Lung (tissue), 12 donors: ENCODE measurements around the gene MEF2A. TPM values are rescaled to one million over a fixed set of nuclear protein-coding genes. Genes with fewer than 3 reads are reported as not detected.

Experiments
- ATAC-seq: fragments of 200-7000 bp; cut with Tn5 transposase; one replicate; pipeline ENCODE4 v1.9.1; 2020; ENCODE audit warnings: moderate number of reproducible peaks; ENCODE audit not compliant: insufficient read depth, low FRiP score
- DNase-seq, 3 donors: peaks; one replicate each; pipeline ENCODE4 v3.0.0-alpha.2; 2013 to 2017
- H3K27ac ChIP-seq, 2 donors: one replicate each; pipeline ENCODE4 v1.5.1; 2013; ENCODE audit warnings: mild to moderate bottlenecking in 2 of 2, moderate library complexity in 2 of 2, control low read depth in 1 of 2, inconsistent platforms in 1 of 2, low read depth in 1 of 2, low read length in 1 of 2
- H3K27me3 ChIP-seq, 3 donors: one replicate each; pipeline ENCODE4 v1.5.1; 2013; ENCODE audit warnings: low read length in 2 of 3; ENCODE audit not compliant: control insufficient read depth in 3 of 3, insufficient read depth in 3 of 3
- H3K36me3 ChIP-seq, 4 donors: one replicate each; pipeline ENCODE4 v1.5.1; 2013; ENCODE audit warnings: low read length in 4 of 4, mild to moderate bottlenecking in 1 of 4, moderate library complexity in 1 of 4; ENCODE audit not compliant: control insufficient read depth in 4 of 4, insufficient read depth in 4 of 4
- H3K4me1 ChIP-seq, 5 donors: one replicate each; pipeline ENCODE4 v1.5.1; 2013; ENCODE audit warnings: low read length in 5 of 5, mild to moderate bottlenecking in 2 of 5, moderate library complexity in 1 of 5; ENCODE audit not compliant: control insufficient read depth in 5 of 5, insufficient read depth in 5 of 5
- H3K4me3 ChIP-seq: one replicate; pipeline ENCODE4 v1.5.1; 2013; ENCODE audit warnings: mild to moderate bottlenecking, control low read depth, moderate library complexity
- H3K9ac ChIP-seq, 2 donors: one replicate each; pipeline ENCODE4 v1.5.1; 2013; ENCODE audit warnings: low read length in 2 of 2, control low read depth in 1 of 2; ENCODE audit not compliant: insufficient read depth in 1 of 2
- H3K9me3 ChIP-seq, 4 donors: one replicate each; pipeline ENCODE4 v1.5.1; 2013; ENCODE audit warnings: low read length in 3 of 4, mild to moderate bottlenecking in 1 of 4, moderate library complexity in 1 of 4; ENCODE audit not compliant: control insufficient read depth in 4 of 4, insufficient read depth in 3 of 4
- CTCF ChIP-seq: IDR thresholded peaks from 2 replicates; pipeline ENCODE4 v1.5.1; 2012; ENCODE audit warnings: mild to moderate bottlenecking; ENCODE audit errors: control extremely low read depth, extremely low read depth
- WGBS, 2 donors: extraction: QIAGEN DNeasy Blood & Tissue Kit; methylation state at CpG; one replicate each; pipeline ENCODE4 v1.1.7; 2013; 5-methylcytosine and 5-hydroxymethylcytosine counted together
- polyA plus RNA-seq, 2 donors: library from polyadenylated mRNA; stranded (reverse); fragments of 200-250 nt; gene quantifications; one replicate each; pipeline ENCODE4 v1.2.1, GENCODE V29; 2013
- total RNA-seq, 2 donors: library from RNA; depleted of rRNA in 1 of 2; stranded (reverse); fragments of >200 nt in 1 of 2; gene quantifications; one replicate each; pipeline ENCODE4 v1.2.1, GENCODE V29; 2014 to 2021
- donor health status: control.
- donor health status: control.
- donor health status: Bipolar disorder and iron deficiency.
- donor health status: healthy.
- donor health status: DM: yes; HTN: yes; CAD: no.

Gene MEF2A
- total and polyA plus RNA-seq, 4 donors: 26.0 to 140 (median 48.1) TPM

DNA sequence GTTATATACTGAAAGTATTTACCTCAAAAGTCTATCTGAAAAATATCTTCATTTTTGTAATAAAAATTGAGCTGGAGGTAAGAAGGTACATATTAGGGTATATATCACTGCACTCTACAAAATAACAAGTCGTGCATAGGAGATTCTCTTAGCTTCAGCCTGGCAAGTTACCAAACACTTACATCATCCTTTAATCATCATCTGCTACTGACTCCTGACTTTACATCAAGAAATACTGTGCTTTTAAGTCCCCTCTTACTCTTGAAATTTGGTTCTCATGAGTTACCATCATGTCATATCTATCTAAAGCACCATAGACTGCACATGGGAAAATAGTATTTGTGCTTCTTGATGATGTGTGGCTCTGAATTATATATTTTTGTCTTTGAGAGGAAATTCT lies 116.7 kb downstream of the MEF2A start:
- H3K9me3 ChIP-seq: peaks cover 0 to 5% (median 2%) of the 10 kb centered on the region in 4 donors
- peaks cover 0 to 4% (median 0%) of the 10 kb centered on the region in 5 donors for H3K4me1 ChIP-seq
- H3K27ac ChIP-seq: no peak overlapping the region
- WGBS, 2 donors: 63 to 73% methylated on average over 1 of the region's 1 CpG
- no peak overlapping the region for H3K9ac ChIP-seq
- no peak overlapping the region for H3K4me3 ChIP-seq
- no peak for TF ChIP-seq CTCF
- H3K36me3 ChIP-seq: peaks cover 2 to 32% (median 17%) of the 10 kb centered on the region in 4 donors
- no peak for ATAC-seq
- DNase-seq: peak in 2 of 3 donors; percentile 49 to 77
- no peaks in the 10 kb centered on the region for H3K27me3 ChIP-seq

- peaks cover 0 to 4% (median 0%) of the 10 kb centered on the region in 5 donors for H3K4me1 ChIP-seq
- WGBS, 2 donors: 66 to 69% methylated on average over 9 of the region's 9 CpGs
- ATAC-seq (no peak), DNase-seq (peak in 2 of 3 donors; percentile 33 to 48)
- H3K9me3 ChIP-seq: peaks cover 0 to 5% (median 2%) of the 10 kb centered on the region in 4 donors
- TF ChIP-seq CTCF: no peak
- H3K36me3 ChIP-seq: peaks cover 2 to 29% (median 16%) of the 10 kb centered on the region in 4 donors
- H3K27me3 ChIP-seq: no peaks in the 10 kb centered on the region
- no peak overlapping the region for H3K4me3 ChIP-seq
- H3K9ac ChIP-seq: no peak overlapping the region
- H3K27ac ChIP-seq: peak overlapping the region; percentile 64 to 67
Observed at GRCh38 chr15:99683000-99683670, 117.4 kb downstream of the MEF2A start.

DNA sequence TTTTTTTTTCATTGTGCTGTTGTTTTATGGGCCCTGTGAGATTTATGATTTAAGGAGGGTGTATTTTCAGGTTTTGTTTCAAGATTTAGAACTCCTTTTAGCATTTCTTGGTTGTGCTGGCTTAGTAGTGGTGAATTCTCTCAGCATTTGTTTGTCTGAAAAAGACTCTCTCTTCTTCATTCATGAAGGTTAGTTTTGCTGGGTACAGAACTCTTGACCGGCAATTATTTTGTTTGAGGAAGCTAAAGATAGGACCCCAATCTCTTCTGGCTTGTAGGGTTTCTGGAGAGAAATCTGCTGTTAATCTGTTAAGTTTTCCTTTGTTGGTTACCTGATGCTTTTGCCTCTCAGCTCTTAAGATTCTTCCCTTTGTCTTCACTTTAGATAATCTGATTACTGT lies 120.5 kb downstream of the MEF2A start:
- H3K9me3 ChIP-seq: peaks cover 0 to 5% (median 2%) of the 10 kb centered on the region in 4 donors
- TF ChIP-seq CTCF: no peak
- ATAC-seq: no peak
- WGBS, 2 donors: 98 to 100% methylated on average over 1 of the region's 1 CpG
- H3K27me3 ChIP-seq: no peaks in the 10 kb centered on the region
- H3K36me3 ChIP-seq: peaks cover 0 to 28% (median 10%) of the 10 kb centered on the region in 4 donors
- peaks cover 0 to 3% (median 0%) of the 10 kb centered on the region in 5 donors for H3K4me1 ChIP-seq
- DNase-seq: no peak
- H3K27ac ChIP-seq: no peak overlapping the region
- no peak overlapping the region for H3K4me3 ChIP-seq
- H3K9ac ChIP-seq: no peak overlapping the region
